Mesothelial cell of epicardium (in vitro differentiated cells): ENCODE results near the gene PLD3. TPM values are rescaled to one million over a fixed set of nuclear protein-coding genes. Genes with fewer than 3 reads are reported as not detected.

Experiments
- DNase-seq, 2 experiments: peaks; one replicate each; pipeline ENCODE4 v3.0.0; 2021; ENCODE audit warnings: low spot score in 2 of 2; ENCODE audit not compliant: unreplicated experiment in 2 of 2
- H3K27ac Mint-ChIP-seq: 2 replicates; pipeline ENCODE4 v1.8.0; 2021; ENCODE audit warnings: mixed read lengths
- H3K27me3 Mint-ChIP-seq: 2 replicates; pipeline ENCODE4 v1.8.0; 2021; ENCODE audit warnings: low read depth, mixed read lengths
- H3K36me3 Mint-ChIP-seq: 2 replicates; pipeline ENCODE4 v1.8.0; 2021; ENCODE audit warnings: mixed read lengths
- H3K4me1 Mint-ChIP-seq: 2 replicates; pipeline ENCODE4 v1.8.0; 2021; ENCODE audit warnings: mixed read lengths
- H3K4me3 Mint-ChIP-seq: 2 replicates; pipeline ENCODE4 v1.8.0; 2021; ENCODE audit warnings: mild to moderate bottlenecking, moderate library complexity, mixed read lengths
- H3K9me3 Mint-ChIP-seq: 2 replicates; pipeline ENCODE4 v1.8.0; 2021; ENCODE audit warnings: mixed read lengths
- CTCF ChIP-seq: fragments of 200-600 bp; sonication (generic); IDR thresholded peaks from one replicate; pipeline ENCODE4 v1.5.0; 2021; ENCODE audit warnings: antibody characterized with exemption; ENCODE audit not compliant: unreplicated experiment
- total RNA-seq: library from RNA; stranded (reverse); gene quantifications from 3 replicates; pipeline ENCODE4 v1.2.1, GENCODE V29; 2021

Gene PLD3
- total RNA-seq, 1 donor from 2014 or later = 369 TPM

DNA sequence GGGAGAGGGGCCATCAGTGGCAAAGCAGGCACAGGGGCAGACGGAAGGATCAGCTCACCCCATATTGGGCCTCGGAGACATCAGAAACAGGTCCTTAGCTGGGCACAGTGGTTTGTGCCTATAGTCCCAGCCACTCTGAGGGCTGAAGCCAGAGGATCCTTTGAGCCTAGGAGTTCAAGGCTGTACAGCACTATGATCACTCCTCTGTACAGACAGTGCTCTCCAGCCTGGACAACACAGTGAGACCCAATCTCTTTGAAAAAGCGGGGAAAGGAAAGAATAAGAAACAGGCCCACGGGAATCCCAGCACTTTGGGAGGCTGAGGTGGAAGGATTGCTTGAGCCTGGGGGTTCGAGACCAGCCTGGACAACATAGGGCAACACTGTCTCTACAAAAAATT is 71.3 kb downstream of the PLD3 start:
- no peaks in the 10 kb centered on the region for H3K36me3 Mint-ChIP-seq
- H3K27me3 Mint-ChIP-seq = no peaks in the 10 kb centered on the region
- peak overlapping the region; percentile 54 for H3K4me3 Mint-ChIP-seq
- H3K9me3 Mint-ChIP-seq = no peaks in the 10 kb centered on the region
- TF ChIP-seq CTCF = no peak
- H3K4me1 Mint-ChIP-seq = peaks cover 21% of the 10 kb centered on the region
- H3K27ac Mint-ChIP-seq = peak overlapping the region; percentile 85
- no peak for DNase-seq

GRCh38 chr19:40420451-40420765 is 71.9 kb downstream of the PLD3 start:
- Mint-ChIP-seq H3K4me3 (peak overlapping the region; percentile 72), H3K27me3 (no peaks in the 10 kb centered on the region), H3K9me3 (no peaks in the 10 kb centered on the region), H3K4me1 (peaks cover 23% of the 10 kb centered on the region), H3K27ac (peak overlapping the region; percentile 97), H3K36me3 (no peaks in the 10 kb centered on the region)
- DNase-seq = no peak
- TF ChIP-seq CTCF = no peak

DNA sequence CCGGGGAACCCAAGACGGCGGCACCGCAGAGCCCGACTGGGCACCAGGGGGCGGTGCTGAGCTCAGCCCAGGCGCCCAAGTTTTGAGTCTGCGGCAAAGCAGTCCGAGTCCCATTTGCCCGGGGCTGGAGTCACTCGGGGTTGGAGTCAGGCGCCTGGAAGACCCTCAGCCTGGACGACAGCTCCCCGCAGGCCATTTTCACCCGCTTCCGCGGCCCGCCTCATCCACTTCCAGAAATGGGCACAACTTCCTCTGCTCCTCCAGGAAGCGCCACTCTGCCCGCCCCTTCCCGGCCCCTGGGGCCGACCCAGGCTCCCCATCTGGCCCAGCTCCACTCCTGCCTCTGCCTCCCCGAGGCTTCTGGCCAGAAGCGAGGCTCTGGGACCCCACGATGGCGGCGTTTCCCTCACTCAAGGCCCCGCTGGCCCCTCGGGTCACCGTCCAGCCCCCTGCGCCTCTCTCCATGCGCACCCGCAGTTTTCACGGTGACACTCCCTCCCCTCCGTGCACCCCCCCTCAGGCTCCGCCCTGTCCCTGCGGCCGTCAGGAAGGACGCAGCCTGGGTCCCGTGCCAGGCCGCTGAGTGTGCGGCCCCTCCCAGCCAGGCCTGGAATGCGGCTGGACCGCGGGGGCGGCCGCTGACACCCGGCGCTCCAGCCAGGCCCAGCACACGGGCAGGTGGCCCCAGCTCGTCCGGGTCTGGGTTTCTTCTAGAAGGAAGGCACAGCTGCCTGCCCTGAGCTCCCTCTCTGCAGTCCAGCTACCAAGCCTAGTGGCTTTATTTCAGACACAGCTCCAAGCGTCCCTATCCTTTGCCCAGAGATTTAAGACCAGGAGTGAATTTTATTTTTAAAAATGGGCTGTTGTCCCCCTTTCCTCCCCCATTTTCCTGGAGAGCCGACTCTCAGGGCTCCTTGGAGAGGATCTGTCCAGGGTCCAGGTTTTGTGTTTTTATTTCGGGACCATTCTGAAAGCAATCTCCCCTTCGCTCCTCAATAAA is 72.6 kb downstream of the PLD3 start:
- TF ChIP-seq CTCF = peak; percentile 88
- DNase-seq = peak; percentile 70 to 89
- H3K27ac Mint-ChIP-seq = peak overlapping the region; percentile 97
- H3K4me1 Mint-ChIP-seq = peaks cover 23% of the 10 kb centered on the region
- H3K36me3 Mint-ChIP-seq = no peaks in the 10 kb centered on the region
- H3K4me3 Mint-ChIP-seq = peak overlapping the region; percentile 72
- no peaks in the 10 kb centered on the region for H3K27me3 Mint-ChIP-seq
- no peaks in the 10 kb centered on the region for H3K9me3 Mint-ChIP-seq

GRCh38 chr19:40421993-40422747 is 73.7 kb downstream of the PLD3 start:
- Mint-ChIP-seq H3K4me1 (peaks cover 23% of the 10 kb centered on the region), H3K27ac (peak overlapping the region; percentile 97), H3K27me3 (no peaks in the 10 kb centered on the region), H3K36me3 (no peaks in the 10 kb centered on the region), H3K4me3 (peak overlapping the region; percentile 72), H3K9me3 (no peaks in the 10 kb centered on the region)
- no peak for DNase-seq
- TF ChIP-seq CTCF = no peak

DNA sequence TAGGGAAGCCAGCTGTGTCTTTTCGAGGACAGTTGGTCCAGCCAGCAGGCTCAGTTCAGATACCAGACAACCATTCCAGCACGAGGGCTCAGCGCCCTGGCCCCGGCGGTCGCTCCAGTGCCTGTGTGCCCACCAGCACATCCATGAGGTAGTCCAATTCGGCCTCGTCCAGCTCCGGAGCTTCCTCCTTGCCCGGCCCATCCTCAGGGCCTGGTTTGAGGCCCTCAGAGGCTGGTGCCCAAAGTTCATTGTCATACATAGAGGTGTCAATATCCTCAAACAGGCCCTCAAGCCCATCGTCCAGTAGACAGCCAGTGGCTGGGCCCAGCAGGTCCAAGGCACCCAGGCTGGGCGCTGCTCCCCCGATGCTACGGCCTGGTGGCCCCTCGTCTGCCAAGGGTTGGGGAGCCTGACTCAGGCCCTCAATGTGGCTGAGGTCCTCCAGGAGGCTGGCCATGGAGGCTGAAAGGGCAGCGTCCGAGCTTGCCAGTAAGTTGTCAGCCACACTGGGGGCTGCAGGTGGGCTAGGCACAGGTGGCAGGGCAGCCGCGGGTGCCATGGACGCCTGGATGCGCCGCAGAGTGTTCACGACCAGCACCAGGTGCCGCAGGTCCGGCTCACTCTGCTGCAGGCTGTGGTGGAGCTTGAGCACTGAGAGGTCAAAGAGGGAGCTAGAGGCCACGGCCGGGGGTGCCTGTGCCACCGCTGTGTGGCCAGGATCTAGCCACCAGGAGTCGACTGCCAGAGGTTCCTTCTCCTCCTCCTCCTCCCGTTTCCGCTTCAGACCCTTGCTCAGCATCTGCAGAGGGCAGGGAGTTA is 74.5 kb downstream of the PLD3 start:
- H3K36me3 Mint-ChIP-seq = no peaks in the 10 kb centered on the region
- peak overlapping the region; percentile 97 for H3K27ac Mint-ChIP-seq
- peak overlapping the region; percentile 31 for H3K4me3 Mint-ChIP-seq
- DNase-seq = no peak
- no peaks in the 10 kb centered on the region for H3K27me3 Mint-ChIP-seq
- H3K9me3 Mint-ChIP-seq = no peaks in the 10 kb centered on the region
- no peak for TF ChIP-seq CTCF
- peaks cover 21% of the 10 kb centered on the region for H3K4me1 Mint-ChIP-seq
